NCI-H146 (cell line): ENCODE results near the gene ITPKC.

Experiments used
- DNase-seq: peaks from one replicate; lab custom pipeline; 2025; lab: John Stamatoyannopoulos, UW

Gene ITPKC

DNA sequence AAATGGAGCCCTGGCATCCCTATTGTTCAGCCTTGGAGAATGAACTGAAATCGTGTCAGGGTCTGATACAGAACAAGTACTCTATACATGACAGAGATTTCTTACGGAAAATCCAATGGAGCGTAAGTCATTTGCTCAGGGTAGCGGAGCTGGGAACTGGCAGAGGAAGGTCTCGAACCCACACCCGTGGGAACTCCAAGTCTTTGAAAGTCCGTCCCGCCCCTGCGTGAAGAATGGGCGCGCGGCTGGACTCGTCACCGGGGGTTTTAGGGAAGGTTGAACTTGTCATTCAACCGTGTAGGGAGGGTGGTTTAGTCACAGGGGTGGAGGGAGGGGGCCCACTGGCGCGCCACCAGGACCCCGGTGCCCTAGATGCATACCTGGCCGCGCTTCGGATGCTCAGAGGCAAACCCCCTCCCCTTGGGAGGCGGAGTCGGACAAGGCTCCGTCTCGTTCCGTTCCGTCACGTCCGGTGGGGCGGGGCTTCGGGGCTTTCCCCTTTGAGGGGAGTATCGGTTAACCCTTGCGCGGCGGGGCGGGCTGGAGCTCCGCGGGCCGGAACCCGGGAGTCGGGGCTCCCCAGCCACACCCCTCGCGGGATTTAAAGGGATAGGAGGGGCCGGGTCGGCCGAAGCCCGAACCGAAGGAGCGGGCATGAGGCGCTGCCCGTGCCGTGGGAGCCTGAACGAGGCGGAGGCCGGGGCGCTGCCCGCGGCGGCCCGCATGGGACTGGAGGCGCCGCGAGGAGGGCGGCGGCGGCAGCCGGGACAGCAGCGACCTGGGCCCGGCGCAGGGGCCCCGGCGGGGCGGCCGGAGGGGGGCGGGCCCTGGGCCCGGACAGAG, at the start of gene ITPKC, which contains the start of gene COQ8B:
ITPKC (plus strand) TSS at position 631 of the 843 bp plus-strand sequence; CDS start at position 655, 24 bp downstream.
COQ8B (minus strand) TSS at position 405 of the 843 bp plus-strand sequence. CDS start 2,254 bp downstream, outside the sequence.
- DNase-seq, result peak; percentile 99

GRCh38 chr19:40667602-40668001, 49.3 kb upstream of the ITPKC start:
- no peak for DNase-seq

DNA sequence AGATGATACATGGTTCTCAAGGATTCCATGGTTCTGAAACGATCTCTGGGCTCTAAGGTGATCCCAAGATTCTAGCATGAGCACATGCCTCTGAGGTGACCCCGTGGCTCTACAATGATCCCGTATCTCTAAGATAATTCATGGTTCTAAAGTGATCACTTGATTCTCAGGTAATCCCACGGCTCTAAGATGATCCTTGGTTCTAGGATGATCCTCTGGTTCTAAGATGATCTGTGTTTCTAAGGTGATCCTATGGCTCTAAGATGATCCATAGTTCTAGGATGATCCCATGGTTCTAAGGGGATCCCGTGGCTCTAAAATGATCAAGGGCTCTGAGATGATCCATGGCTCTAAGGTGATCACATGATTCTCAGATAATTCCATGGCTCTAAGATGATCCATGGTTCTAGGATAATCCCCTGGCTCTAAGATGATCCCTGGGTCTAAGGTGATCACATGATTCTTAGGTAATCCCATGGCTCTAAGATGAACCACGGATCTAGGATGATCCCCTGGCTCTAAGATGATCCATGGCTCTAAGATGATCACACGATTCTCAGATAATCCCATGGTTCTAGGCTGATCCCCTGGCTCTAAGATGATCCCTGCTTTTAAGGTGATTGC, 47.8 kb upstream of the ITPKC start:
- DNase-seq, result no peak

- no peak for DNase-seq
Measured at GRCh38 chr19:40671404-40671803, 45.5 kb upstream of the ITPKC start.

DNA sequence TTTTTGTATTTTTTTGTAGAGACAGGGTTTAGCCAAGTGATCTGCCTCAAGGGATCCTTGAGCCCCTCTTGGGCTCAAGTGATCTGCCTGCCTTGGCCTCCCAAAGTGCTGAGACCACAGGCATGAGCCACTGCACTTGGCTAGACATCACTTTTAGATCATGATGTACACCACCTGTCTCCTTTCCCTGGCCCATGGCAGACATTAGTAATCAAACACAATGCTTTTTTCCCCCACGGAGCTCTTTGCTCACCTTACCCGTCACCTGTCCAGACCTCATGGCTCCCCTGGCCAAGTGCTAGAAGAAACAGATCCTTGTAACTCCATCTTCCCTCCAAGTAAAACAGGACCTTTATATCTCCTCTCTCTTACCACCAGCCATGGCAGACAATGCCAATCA, 44.9 kb upstream of the ITPKC start:
- DNase-seq, result no peak

DNA sequence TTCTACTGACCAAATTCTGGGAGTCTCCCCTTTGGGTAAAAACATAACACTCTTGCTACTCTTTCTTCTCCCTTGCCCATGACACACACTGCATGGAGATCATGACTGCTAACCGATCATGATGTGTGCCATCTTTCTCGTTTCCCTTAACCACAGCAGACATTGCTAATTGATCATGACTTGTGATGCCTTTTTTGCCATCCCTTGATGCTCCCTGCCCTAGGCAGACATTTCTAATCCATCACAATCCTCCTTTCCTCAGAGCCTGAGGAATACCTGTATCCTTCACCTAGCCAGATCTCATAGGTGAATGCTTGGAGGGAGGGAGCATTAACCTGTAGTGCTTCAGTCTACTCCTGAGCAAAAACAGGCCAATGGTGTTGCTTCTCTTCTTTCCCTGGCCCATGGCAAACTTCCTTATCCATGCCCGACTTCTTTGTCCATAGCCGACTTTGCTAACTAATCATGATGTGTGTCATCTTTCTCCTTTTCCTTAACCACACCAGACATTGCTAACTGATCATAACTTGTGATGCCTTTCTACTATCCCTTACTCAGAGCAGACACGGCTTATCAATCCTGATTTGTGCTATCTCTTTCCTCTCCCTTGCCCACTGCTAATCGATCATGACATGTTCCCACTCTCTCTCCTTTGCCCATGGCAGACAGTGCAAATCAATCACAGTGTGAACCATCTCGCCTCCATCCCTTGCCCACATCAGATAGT, 44.2 kb upstream of the ITPKC start:
- DNase-seq, result no peak

DNA sequence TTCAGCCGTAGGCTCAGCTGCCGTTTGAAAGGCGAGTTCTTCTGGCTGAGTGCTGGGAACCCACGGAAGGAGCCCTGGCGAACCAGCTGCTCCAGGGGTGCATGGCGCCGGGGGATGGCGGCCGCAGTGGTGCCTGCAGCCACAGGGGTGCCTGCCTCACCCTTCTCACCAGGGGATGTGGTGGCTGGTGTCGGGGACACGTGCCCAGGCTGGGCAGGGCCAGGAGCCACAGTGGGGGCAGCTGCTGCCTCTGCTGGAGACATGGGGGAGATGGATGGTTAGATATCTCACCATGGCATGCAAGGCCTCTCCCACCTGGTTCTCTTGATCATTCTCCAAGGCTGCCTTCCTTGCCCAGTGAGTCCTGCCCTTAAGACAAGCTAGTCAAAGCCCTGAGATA, 43.5 kb upstream of the ITPKC start:
- no peak for DNase-seq

DNA sequence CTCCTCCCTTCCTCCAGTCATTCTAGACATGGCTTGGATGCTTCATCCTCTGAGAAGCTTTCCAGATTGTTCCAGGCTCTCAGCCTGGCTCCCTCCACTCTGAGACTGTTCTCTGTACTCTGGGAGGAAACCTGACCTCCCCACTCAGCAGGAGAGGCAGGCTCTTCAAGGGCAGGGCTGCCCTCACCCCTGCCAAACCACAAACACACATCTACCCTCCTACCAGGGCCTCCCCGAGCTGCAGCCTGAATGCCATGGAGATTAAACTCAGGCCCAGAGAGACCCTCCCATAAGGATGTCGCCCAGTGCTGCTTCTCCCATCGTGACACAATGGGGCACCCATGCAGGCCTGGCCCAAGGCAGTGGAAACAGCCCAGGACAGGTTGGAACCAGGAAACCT, 42.6 kb upstream of the ITPKC start:
- no peak for DNase-seq

DNA sequence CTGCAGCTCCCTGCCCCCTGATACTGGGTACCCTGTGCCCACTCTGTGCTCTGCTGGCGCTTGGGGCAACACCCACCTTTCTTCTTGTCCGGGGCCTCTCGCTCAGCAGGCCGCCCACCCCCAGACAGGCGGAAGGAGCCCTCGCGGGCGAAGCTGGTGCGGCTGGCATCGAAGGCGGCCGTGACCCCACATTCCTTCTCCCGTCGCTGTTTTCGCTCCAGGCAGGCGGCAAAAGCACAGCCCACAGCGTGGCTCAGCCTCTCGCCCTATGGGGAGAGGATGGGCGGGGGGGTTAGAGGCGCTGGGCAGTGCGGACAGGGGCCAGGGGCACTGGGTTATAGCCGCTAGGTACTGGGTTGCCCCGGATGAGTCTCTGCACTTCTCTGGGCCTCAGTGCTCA, 39.8 kb upstream of the ITPKC start:
- DNase-seq, result no peak

GRCh38 chr19:40681039-40681438, 35.9 kb upstream of the ITPKC start:
- no peak for DNase-seq

DNA sequence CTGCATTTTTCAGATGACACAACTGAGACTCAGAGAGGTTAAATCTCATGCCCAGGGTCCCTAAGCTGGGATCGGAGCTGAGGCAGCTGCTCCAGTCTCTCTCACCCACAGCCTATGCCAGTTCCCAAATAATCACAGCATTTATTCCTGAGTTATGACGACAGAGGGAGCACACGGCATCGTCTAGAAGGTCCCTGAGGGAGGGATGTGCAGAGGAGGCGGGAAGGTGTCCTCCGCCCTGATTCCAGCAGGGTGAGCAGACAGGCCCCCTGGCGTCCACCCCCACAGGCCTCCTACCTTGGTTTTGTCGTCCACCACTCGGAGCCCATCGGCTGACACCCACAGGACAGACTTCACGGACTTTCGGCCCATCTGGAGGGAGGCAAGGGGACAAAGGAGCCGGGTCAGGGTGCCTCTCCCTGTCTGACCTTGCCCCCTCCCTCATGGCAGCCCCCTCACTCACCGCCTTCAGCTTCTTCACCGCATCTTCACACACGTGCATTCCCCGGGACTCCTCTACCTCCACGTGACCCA, 34.4 kb upstream of the ITPKC start:
- DNase-seq, result no peak

GRCh38 chr19:40683437-40683836, 33.5 kb upstream of the ITPKC start:
- no peak for DNase-seq

- no peak for DNase-seq
Measured at GRCh38 chr19:40684280-40684679, 32.6 kb upstream of the ITPKC start.

- no peak for DNase-seq
Measured at GRCh38 chr19:40685016-40685526, 31.8 kb upstream of the ITPKC start.

DNA sequence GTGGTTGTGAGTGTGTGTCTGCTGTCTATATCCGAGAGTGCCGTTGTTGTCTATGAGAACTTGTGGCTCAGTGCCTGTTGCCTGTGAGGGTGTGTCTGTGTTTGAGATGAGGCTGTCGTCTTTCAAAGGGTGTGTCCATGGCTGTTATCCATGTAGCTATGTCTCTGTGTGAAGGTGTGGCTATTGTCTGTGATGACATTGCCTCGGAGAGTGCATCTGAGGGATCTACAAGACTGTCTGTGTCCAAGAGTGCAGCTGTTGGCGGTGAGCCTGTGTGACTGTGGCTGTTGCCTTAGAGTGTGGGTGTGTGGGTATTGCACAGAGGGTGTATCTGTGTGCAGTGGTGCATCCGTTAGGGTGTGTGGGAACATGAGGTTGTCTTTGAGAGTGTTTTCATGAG, 31.3 kb upstream of the ITPKC start:
- no peak for DNase-seq

DNA sequence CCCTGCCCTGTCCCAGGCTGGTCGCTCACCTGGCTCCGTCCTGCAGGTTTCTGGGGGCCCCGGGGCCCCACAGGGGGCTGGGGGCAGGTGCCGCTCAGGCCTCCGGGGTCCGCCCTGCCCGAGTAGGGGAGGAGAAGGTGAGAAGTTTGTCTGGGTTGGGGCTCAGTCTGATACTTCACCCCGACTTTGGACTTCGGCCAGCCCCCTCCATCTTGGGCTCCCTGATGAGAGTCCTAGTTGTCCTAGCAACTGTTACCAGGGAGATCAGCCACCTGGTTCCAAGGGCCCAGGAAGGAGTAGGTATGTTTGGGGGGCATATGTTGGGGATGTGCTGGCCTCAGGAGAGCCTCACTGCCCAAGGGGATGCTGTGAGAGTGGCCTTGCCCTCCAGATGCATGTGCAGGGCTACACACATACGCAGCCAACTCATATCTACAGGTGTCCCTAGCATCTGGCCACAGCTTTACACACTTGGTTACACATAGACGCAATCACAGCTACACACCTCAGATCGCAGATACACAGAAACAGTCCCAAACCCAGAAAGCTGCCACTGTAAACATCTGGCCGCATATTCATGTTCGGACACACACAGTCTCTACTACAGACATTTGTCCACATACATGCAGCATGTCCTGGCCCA, 29.9 kb upstream of the ITPKC start:
- no peak for DNase-seq

- DNase-seq, result no peak
Measured at GRCh38 chr19:40687525-40688016, 29.3 kb upstream of the ITPKC start.

DNA sequence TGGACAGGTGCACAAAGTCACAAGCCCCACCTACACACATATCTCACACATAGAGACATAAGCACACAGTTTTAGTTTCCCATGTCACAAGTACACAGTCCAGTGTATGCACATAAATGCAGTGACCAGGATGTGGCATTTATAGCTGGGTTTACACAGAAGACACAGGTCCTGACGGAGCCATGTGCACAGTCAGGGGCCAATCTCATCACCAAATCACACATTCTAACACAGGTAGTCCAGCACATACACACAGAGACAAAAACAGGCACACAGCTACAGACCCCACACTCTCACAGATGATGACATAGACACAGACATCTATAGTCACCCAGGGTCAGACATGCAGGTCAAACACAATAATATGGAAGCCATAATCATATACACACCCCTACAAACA, 28.6 kb upstream of the ITPKC start:
- no peak for DNase-seq

DNA sequence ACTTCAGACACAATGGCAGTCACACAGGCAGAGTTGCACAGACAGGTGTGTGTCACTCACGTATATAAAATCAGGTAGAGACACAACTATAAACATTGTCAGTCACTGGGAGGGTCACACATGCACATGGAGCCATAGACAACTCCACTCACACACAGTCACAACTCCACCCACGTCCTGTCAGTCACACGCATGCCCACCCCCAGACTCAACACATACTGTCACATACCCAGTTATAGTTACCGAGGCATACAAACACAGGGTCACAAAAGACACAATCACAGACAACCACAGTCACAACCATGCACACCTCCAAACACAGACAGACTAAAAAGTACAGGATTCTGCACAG, 27.9 kb upstream of the ITPKC start:
- no peak for DNase-seq

DNA sequence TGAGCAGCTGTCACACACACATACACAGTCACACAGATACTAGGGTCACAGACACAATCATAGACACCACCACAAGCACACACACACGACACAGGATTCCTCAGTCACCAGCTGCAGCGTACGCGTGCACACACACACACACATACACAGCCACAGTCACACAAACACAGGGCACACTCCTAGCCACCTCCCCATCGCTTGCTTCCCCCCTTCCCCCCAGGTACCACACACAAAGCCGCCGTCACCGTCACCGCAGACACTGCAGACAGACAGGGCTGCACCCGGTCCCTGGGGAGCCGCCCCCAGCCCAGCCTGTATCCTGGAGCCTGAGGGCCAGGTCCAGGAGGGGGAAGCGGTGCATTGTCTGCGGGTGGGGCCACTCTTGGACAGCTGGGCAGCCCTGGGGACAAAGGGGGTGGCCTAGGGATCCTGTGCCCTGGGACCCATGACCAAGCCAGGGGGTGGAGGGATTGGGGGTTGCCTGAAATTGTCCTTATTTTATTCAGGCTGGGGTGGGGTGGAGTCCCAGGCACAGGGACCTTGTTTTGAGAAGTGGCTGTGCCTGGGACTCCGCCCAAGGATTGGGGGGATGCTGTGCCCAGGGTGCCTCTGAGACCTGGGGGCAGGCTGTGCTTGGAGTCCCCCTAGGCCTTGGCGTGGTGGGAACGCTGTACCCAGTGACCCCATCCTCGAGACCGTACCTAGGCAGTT, 27.4 kb upstream of the ITPKC start:
- peak; percentile 45 for DNase-seq

GRCh38 chr19:40690050-40690692, 26.7 kb upstream of the ITPKC start, which contains the start of gene NUMBL:
Gene NUMBL, minus strand, starts transcription at chr19:40690651. Its CDS starts 168 bp downstream, at chr19:40690483.
- no peak for DNase-seq
